Choroid plexus epithelial cell (primary cell): ENCODE measurements around the gene HDAC11.

ENCODE experiments used
- DNase-seq: peaks from one replicate; pipeline ENCODE4 v3.0.0-alpha.2; 2010; ENCODE audit warnings: low read depth
- H3K4me3 ChIP-seq: 2 replicates; pipeline ENCODE4 v1.5.1; 2011; ENCODE audit warnings: low read depth, mild to moderate bottlenecking, control low read depth, low read length, moderate library complexity
- CTCF ChIP-seq: conservative IDR thresholded peaks from 2 replicates; pipeline ENCODE4 v1.5.1; 2011; ENCODE audit warnings: low read depth, mild to moderate bottlenecking, control low read depth, inconsistent platforms, low read length, moderate library complexity

HDAC11 gene

DNA sequence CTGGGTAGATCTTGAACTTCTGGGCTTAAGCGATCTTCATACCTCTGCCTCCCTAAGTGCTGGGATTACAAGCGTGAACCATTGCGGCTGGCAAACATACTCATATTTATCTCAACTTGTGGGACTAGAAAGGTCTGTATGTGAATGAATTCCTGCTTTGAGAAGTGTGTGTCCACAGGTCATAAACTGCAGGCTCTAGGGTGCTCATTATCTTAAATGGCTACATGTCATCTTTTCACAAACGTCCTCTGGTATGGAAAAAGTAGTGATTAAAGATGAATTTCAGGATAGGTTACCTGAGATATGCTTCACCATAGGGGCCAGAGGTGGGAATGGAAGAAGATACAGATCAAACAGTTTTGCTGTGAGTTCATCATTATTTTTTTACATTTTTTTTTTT lies 7.8 kb upstream of the HDAC11 start:
- no peak for TF ChIP-seq CTCF
- DNase-seq = no peak
- no peak overlapping the region for H3K4me3 ChIP-seq

DNA sequence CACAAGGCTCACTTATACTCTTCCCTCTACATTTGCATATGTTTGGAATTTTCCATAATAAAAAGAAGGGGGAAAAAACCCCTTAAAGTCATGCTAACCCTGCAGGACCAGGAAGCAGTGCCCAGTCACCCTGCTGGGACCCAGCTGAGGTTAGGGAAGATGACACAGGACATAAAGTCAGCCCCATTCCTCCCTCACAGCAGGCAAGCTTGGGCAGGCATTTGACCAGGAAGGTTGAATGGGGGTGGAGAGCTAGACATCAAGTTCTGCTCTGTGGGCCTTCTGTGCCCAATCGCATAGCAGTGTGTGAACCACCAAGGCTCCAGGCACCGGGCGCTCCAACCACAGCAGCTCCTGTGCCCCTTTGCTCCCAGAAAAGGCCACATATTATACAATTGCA lies 7.1 kb upstream of the HDAC11 start:
- H3K4me3 ChIP-seq = no peak overlapping the region
- TF ChIP-seq CTCF = no peak
- no peak for DNase-seq

GRCh38 chr3:13474021-13474420 lies 6.1 kb upstream of the HDAC11 start:
- DNase-seq = no peak
- no peak overlapping the region for H3K4me3 ChIP-seq
- no peak for TF ChIP-seq CTCF

DNA sequence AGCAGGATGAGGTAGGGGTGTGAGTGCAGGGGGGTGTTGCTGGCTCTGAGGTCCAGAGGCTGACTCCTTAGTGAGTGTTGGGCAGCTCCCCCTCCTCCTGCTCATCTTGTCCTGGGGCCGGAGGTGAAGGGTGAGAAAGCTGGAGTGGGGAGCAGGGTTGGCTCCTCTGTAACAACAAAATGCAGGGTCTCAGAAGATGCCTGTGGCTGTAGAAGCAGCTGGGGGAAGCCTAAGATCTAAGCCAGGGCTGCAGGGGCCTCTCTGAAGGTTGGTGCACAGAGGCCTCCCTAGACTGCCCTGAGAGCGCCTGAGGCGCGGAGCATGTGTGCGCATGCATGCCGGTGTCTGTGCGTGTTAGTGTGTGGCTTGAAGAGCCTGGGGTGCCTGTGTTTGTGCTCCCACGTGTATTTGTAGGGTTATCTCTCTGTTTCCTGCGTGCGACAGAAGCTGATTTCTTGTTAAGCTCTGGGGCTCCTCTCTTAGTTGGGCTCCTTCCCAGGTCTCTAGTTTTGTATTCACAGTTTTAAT lies 5.3 kb upstream of the HDAC11 start:
- H3K4me3 ChIP-seq = no peak overlapping the region
- no peak for DNase-seq
- TF ChIP-seq CTCF = no peak

- DNase-seq = no peak
- no peak for TF ChIP-seq CTCF
- no peak overlapping the region for H3K4me3 ChIP-seq
Measured at GRCh38 chr3:13475871-13476590, 4.1 kb upstream of the HDAC11 start.

- no peak for TF ChIP-seq CTCF
- DNase-seq = no peak
- no peak overlapping the region for H3K4me3 ChIP-seq
Measured at GRCh38 chr3:13477943-13478342, 2.2 kb upstream of the HDAC11 start.

DNA sequence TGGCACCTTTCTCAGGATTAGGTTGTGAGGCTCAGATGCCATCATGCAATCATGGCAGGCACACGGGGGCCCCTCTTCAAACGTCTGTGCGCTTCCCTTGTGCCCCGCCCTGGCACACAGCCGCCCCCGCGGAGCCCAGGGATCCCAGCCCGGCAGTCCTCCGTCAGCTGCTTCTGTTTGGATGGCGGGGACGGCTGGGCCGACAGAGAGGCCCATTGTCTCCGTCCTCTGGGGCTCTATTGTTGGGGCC lies 849 bp upstream of the HDAC11 start:
- TF ChIP-seq CTCF = no peak
- DNase-seq = no peak
- peak overlapping the region; percentile 81 for H3K4me3 ChIP-seq
